HEK293 (cell line): ENCODE data around the gene LBHD1.

Source experiments
- KLF8 ChIP-seq: fragments of 450-650 bp; formaldehyde crosslinking; IDR thresholded peaks from 2 replicates; pipeline ENCODE4 v1.5.1; 2016; ENCODE audit warnings: missing biosample characterization, missing genetic modification characterization
- MZF1 ChIP-seq: fragments of 450-650 bp; formaldehyde crosslinking; IDR thresholded peaks from 2 replicates; pipeline ENCODE4 v1.5.1; 2017; ENCODE audit warnings: missing biosample characterization, missing genetic modification characterization, borderline replicate concordance
- OSR2 ChIP-seq: fragments of 450-650 bp; formaldehyde crosslinking; IDR thresholded peaks from 2 replicates; pipeline ENCODE4 v1.5.1; 2016; ENCODE audit warnings: missing biosample characterization, missing genetic modification characterization
- REPIN1 ChIP-seq: fragments of 450-650 bp; formaldehyde crosslinking; IDR thresholded peaks from 2 replicates; pipeline ENCODE4 v1.5.1; 2017; ENCODE audit warnings: missing biosample characterization, missing genetic modification characterization, low read depth
- WT1 ChIP-seq: fragments of 450-650 bp; formaldehyde crosslinking; IDR thresholded peaks from 2 replicates; pipeline ENCODE4 v1.5.1; 2016; ENCODE audit warnings: missing biosample characterization, missing genetic modification characterization
- YY1 ChIP-seq: fragments of 450-650 bp; formaldehyde crosslinking; IDR thresholded peaks from 2 replicates; pipeline ENCODE4 v1.5.1; 2018; ENCODE audit warnings: missing biosample characterization, missing genetic modification characterization
- ZNF121 ChIP-seq: fragments of 450-650 bp; formaldehyde crosslinking; IDR thresholded peaks from 2 replicates; pipeline ENCODE4 v1.5.1; 2016; ENCODE audit warnings: missing biosample characterization, missing genetic modification characterization
- ZNF132 ChIP-seq: fragments of 450-650 bp; formaldehyde crosslinking; IDR thresholded peaks from 2 replicates; pipeline ENCODE4 v1.5.1; 2017; ENCODE audit warnings: missing biosample characterization, missing genetic modification characterization, borderline replicate concordance
- ZNF146 ChIP-seq: fragments of 450-650 bp; formaldehyde crosslinking; IDR thresholded peaks from 2 replicates; pipeline ENCODE4 v1.5.1; 2016; ENCODE audit warnings: missing biosample characterization, missing genetic modification characterization
- ZNF184 ChIP-seq: fragments of 450-650 bp; IDR thresholded peaks from 2 replicates; pipeline ENCODE4 v1.5.1; 2018; ENCODE audit warnings: missing biosample characterization, mild to moderate bottlenecking, missing genetic modification characterization
- ZNF214 ChIP-seq: fragments of 450-650 bp; formaldehyde crosslinking; IDR thresholded peaks from 2 replicates; pipeline ENCODE4 v1.5.1; 2017; ENCODE audit warnings: missing biosample characterization, mild to moderate bottlenecking, missing genetic modification characterization, borderline replicate concordance
- ZNF221 ChIP-seq: fragments of 450-650 bp; formaldehyde crosslinking; IDR thresholded peaks from 2 replicates; pipeline ENCODE4 v1.5.1; 2017; ENCODE audit warnings: missing biosample characterization, missing genetic modification characterization, borderline replicate concordance
- ZNF48 ChIP-seq: fragments of 450-650 bp; formaldehyde crosslinking; IDR thresholded peaks from 2 replicates; pipeline ENCODE4 v1.5.1; 2016; ENCODE audit warnings: missing biosample characterization, missing genetic modification characterization
- ZNF626 ChIP-seq: fragments of 450-650 bp; sonication (Bioruptor Pico); formaldehyde crosslinking; IDR thresholded peaks from 2 replicates; pipeline ENCODE4 v1.5.1; 2018; ENCODE audit warnings: missing biosample characterization, missing genetic modification characterization, inconsistent platforms
- ZNF701 ChIP-seq: fragments of 450-650 bp; formaldehyde crosslinking; IDR thresholded peaks from 2 replicates; pipeline ENCODE4 v1.5.1; 2016; ENCODE audit warnings: missing biosample characterization, missing genetic modification characterization
- ZNF785 ChIP-seq: fragments of 450-650 bp; formaldehyde crosslinking; IDR thresholded peaks from 2 replicates; pipeline ENCODE4 v1.5.1; 2016; ENCODE audit warnings: missing biosample characterization, missing genetic modification characterization
- ZNF837 ChIP-seq: fragments of 450-650 bp; formaldehyde crosslinking; IDR thresholded peaks from 2 replicates; pipeline ENCODE4 v1.5.1; 2016; ENCODE audit warnings: missing biosample characterization, missing genetic modification characterization
- TF ChIP-seq, protein P1 (sequence below): fragments of 450-650 bp; formaldehyde crosslinking; IDR thresholded peaks from 2 replicates; pipeline ENCODE4 v1.5.1; 2016; ENCODE audit warnings: missing biosample characterization, missing genetic modification characterization
- TF ChIP-seq, protein P2 (sequence below): fragments of 450-650 bp; formaldehyde crosslinking; IDR thresholded peaks from 2 replicates; pipeline ENCODE4 v1.5.1; 2016; ENCODE audit warnings: missing biosample characterization, missing genetic modification characterization
- TF ChIP-seq, protein P3 (sequence below): fragments of 450-650 bp; formaldehyde crosslinking; IDR thresholded peaks from 2 replicates; pipeline ENCODE4 v1.5.1; 2016; ENCODE audit warnings: missing biosample characterization, missing genetic modification characterization
- TF ChIP-seq, protein P4 (sequence below): fragments of 450-650 bp; formaldehyde crosslinking; conservative IDR thresholded peaks from 2 replicates; pipeline ENCODE4 v1.5.1; 2016; ENCODE audit warnings: low read depth, missing biosample characterization, missing genetic modification characterization
- TF ChIP-seq, protein P5 (sequence below): fragments of 450-650 bp; formaldehyde crosslinking; IDR thresholded peaks from 2 replicates; pipeline ENCODE4 v1.5.1; 2016; ENCODE audit warnings: missing biosample characterization, missing genetic modification characterization, low read depth
- TF ChIP-seq, protein P6 (sequence below): sonication (generic); formaldehyde crosslinking; IDR thresholded peaks from 2 replicates; pipeline ENCODE4 v1.8.1; 2022; ENCODE audit warnings: mild to moderate bottlenecking, moderate library complexity, missing genetic modification reagents
- TF ChIP-seq, protein P7 (sequence below): fragments of 450-650 bp; IDR thresholded peaks from 2 replicates; pipeline ENCODE4 v1.5.1; 2018; ENCODE audit warnings: missing biosample characterization, missing genetic modification characterization
- TF ChIP-seq, protein P8 (sequence below): fragments of 450-650 bp; formaldehyde crosslinking; IDR thresholded peaks from 2 replicates; pipeline ENCODE4 v1.5.1; 2017; ENCODE audit warnings: missing biosample characterization, missing genetic modification characterization

Gene LBHD1

DNA sequence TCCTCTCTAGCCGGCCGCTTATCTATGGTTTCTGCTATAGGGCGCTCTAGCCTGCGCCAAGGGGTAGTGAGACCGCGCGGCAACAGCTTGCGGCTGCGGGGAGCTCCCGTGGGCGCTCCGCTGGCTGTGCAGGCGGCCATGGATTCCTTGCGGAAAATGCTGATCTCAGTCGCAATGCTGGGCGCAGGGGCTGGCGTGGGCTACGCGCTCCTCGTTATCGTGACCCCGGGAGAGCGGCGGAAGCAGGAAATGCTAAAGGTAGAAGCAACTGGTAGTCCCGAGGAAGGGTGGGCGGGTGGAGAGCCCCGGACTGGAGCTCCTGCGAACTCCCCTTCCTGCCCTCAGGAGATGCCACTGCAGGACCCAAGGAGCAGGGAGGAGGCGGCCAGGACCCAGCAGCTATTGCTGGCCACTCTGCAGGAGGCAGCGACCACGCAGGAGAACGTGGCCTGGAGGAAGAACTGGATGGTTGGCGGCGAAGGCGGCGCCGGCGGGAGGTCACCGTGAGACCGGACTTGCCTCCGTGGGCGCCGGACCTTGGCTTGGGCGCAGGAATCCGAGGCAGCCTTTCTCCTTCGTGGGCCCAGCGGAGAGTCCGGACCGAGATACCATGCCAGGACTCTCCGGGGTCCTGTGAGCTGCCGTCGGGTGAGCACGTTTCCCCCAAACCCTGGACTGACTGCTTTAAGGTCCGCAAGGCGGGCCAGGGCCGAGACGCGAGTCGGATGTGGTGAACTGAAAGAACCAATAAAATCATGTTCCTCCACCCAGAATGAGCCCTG, at the start of gene LBHD1, which contains the start of gene UQCC3 (continued):
- TF ChIP-seq ZNF121 (tag by site-specific recombination): no peak
- TF ChIP-seq, protein P1, sequence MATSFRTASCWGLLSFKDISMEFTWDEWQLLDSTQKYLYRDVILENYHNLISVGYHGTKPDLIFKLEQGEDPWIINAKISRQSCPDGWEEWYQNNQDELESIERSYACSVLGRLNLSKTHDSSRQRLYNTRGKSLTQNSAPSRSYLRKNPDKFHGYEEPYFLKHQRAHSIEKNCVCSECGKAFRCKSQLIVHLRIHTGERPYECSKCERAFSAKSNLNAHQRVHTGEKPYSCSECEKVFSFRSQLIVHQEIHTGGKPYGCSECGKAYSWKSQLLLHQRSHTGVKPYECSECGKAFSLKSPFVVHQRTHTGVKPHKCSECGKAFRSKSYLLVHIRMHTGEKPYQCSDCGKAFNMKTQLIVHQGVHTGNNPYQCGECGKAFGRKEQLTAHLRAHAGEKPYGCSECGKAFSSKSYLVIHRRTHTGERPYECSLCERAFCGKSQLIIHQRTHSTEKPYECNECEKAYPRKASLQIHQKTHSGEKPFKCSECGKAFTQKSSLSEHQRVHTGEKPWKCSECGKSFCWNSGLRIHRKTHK (tag by site-specific recombination): no peak
- no peak for TF ChIP-seq ZNF221 (tag by site-specific recombination)
- peak; percentile 62; the same call in 1 of the 2 replicates for TF ChIP-seq KLF8 (tag by site-specific recombination)
- no peak for TF ChIP-seq ZNF626 (tag by site-specific recombination)
- TF ChIP-seq MZF1 (tag by site-specific recombination): no peak
- TF ChIP-seq ZNF214 (tag by site-specific recombination): no peak
- TF ChIP-seq ZNF48: no peak
- no peak for TF ChIP-seq ZNF701 (tag by site-specific recombination)
- TF ChIP-seq, protein P2, sequence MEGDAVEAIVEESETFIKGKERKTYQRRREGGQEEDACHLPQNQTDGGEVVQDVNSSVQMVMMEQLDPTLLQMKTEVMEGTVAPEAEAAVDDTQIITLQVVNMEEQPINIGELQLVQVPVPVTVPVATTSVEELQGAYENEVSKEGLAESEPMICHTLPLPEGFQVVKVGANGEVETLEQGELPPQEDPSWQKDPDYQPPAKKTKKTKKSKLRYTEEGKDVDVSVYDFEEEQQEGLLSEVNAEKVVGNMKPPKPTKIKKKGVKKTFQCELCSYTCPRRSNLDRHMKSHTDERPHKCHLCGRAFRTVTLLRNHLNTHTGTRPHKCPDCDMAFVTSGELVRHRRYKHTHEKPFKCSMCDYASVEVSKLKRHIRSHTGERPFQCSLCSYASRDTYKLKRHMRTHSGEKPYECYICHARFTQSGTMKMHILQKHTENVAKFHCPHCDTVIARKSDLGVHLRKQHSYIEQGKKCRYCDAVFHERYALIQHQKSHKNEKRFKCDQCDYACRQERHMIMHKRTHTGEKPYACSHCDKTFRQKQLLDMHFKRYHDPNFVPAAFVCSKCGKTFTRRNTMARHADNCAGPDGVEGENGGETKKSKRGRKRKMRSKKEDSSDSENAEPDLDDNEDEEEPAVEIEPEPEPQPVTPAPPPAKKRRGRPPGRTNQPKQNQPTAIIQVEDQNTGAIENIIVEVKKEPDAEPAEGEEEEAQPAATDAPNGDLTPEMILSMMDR: no peak
- TF ChIP-seq ZNF146 (tag by site-specific recombination): no peak
- TF ChIP-seq ZNF837: no peak
- TF ChIP-seq, protein P3, sequence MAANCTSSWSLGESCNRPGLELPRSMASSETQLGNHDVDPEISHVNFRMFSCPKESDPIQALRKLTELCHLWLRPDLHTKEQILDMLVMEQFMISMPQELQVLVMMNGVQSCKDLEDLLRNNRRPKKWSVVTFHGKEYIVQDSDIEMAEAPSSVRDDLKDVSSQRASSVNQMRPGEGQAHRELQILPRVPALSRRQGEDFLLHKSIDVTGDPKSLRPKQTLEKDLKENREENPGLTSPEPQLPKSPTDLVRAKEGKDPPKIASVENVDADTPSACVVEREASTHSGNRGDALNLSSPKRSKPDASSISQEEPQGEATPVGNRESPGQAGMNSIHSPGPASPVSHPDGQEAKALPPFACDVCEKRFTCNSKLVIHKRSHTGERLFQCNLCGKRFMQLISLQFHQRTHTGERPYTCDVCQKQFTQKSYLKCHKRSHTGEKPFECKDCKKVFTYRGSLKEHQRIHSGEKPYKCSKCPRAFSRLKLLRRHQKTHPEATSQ (tag by site-specific recombination): no peak
- TF ChIP-seq, protein P4, sequence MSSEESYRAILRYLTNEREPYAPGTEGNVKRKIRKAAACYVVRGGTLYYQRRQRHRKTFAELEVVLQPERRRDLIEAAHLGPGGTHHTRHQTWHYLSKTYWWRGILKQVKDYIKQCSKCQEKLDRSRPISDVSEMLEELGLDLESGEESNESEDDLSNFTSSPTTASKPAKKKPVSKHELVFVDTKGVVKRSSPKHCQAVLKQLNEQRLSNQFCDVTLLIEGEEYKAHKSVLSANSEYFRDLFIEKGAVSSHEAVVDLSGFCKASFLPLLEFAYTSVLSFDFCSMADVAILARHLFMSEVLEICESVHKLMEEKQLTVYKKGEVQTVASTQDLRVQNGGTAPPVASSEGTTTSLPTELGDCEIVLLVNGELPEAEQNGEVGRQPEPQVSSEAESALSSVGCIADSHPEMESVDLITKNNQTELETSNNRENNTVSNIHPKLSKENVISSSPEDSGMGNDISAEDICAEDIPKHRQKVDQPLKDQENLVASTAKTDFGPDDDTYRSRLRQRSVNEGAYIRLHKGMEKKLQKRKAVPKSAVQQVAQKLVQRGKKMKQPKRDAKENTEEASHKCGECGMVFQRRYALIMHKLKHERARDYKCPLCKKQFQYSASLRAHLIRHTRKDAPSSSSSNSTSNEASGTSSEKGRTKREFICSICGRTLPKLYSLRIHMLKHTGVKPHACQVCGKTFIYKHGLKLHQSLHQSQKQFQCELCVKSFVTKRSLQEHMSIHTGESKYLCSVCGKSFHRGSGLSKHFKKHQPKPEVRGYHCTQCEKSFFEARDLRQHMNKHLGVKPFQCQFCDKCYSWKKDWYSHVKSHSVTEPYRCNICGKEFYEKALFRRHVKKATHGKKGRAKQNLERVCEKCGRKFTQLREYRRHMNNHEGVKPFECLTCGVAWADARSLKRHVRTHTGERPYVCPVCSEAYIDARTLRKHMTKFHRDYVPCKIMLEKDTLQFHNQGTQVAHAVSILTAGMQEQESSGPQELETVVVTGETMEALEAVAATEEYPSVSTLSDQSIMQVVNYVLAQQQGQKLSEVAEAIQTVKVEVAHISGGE (tag by site-specific recombination): peak; percentile 71
- TF ChIP-seq ZNF184 (tag by site-specific recombination): no peak
- peak; percentile 39; the same call in 1 of the 2 replicates for TF ChIP-seq OSR2 (tag by site-specific recombination)
- no peak for TF ChIP-seq WT1 (tag by site-specific recombination)
- TF ChIP-seq, protein P5, sequence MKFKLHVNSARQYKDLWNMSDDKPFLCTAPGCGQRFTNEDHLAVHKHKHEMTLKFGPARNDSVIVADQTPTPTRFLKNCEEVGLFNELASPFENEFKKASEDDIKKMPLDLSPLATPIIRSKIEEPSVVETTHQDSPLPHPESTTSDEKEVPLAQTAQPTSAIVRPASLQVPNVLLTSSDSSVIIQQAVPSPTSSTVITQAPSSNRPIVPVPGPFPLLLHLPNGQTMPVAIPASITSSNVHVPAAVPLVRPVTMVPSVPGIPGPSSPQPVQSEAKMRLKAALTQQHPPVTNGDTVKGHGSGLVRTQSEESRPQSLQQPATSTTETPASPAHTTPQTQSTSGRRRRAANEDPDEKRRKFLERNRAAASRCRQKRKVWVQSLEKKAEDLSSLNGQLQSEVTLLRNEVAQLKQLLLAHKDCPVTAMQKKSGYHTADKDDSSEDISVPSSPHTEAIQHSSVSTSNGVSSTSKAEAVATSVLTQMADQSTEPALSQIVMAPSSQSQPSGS (tag by site-specific recombination): no peak
- TF ChIP-seq, protein P6, sequence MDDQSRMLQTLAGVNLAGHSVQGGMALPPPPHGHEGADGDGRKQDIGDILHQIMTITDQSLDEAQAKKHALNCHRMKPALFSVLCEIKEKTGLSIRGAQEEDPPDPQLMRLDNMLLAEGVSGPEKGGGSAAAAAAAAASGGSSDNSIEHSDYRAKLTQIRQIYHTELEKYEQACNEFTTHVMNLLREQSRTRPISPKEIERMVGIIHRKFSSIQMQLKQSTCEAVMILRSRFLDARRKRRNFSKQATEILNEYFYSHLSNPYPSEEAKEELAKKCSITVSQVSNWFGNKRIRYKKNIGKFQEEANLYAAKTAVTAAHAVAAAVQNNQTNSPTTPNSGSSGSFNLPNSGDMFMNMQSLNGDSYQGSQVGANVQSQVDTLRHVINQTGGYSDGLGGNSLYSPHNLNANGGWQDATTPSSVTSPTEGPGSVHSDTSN: no peak
- no peak for TF ChIP-seq ZNF785 (tag by site-specific recombination)
- TF ChIP-seq, protein P7, sequence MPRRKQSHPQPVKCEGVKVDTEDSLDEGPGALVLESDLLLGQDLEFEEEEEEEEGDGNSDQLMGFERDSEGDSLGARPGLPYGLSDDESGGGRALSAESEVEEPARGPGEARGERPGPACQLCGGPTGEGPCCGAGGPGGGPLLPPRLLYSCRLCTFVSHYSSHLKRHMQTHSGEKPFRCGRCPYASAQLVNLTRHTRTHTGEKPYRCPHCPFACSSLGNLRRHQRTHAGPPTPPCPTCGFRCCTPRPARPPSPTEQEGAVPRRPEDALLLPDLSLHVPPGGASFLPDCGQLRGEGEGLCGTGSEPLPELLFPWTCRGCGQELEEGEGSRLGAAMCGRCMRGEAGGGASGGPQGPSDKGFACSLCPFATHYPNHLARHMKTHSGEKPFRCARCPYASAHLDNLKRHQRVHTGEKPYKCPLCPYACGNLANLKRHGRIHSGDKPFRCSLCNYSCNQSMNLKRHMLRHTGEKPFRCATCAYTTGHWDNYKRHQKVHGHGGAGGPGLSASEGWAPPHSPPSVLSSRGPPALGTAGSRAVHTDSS: no peak
- no peak for TF ChIP-seq REPIN1 (tag by site-specific recombination)
- TF ChIP-seq YY1 (tag by site-specific recombination): peak; percentile 66
- TF ChIP-seq, protein P8, sequence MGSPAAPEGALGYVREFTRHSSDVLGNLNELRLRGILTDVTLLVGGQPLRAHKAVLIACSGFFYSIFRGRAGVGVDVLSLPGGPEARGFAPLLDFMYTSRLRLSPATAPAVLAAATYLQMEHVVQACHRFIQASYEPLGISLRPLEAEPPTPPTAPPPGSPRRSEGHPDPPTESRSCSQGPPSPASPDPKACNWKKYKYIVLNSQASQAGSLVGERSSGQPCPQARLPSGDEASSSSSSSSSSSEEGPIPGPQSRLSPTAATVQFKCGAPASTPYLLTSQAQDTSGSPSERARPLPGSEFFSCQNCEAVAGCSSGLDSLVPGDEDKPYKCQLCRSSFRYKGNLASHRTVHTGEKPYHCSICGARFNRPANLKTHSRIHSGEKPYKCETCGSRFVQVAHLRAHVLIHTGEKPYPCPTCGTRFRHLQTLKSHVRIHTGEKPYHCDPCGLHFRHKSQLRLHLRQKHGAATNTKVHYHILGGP (tag by site-specific recombination): peak; percentile 53; the same call in 1 of the 2 replicates
- no peak for TF ChIP-seq ZNF132
